ENCODE measurements around the gene FNDC8.
"Not testable (repeated sequence)": the region's sequence is repeated elsewhere in the genome, so short reads cannot be mapped to it uniquely, and the experiment has no call there.

The FNDC8 gene

GRCh38 chr17:35121315-35121714, at the start of gene FNDC8:
Gene FNDC8 (plus strand): TSS chr17:35121615. CDS start chr17:35121694, 79 bp downstream.
- no peak for DNase-seq

GRCh38 chr17:35073183-35073790, 48.1 kb upstream of the FNDC8 start:
- DNase-seq = no peak

GRCh38 chr17:35073991-35074627, 47.3 kb upstream of the FNDC8 start:
- DNase-seq = no peak

GRCh38 chr17:35074711-35075707, 46.4 kb upstream of the FNDC8 start:
- no peak for DNase-seq

- DNase-seq = no peak
Measured at GRCh38 chr17:35076874-35077273, 44.5 kb upstream of the FNDC8 start.

- no peak for DNase-seq
Measured at GRCh38 chr17:35079547-35080423, 41.6 kb upstream of the FNDC8 start.

GRCh38 chr17:35080536-35080935, 40.9 kb upstream of the FNDC8 start:
- DNase-seq = no peak

- DNase-seq = no peak
Measured at GRCh38 chr17:35081638-35082037, 39.8 kb upstream of the FNDC8 start.

- DNase-seq = peak; percentile 63
Measured at GRCh38 chr17:35082073-35082657, 39.2 kb upstream of the FNDC8 start.

GRCh38 chr17:35083071-35083470, 38.3 kb upstream of the FNDC8 start:
- no peak for DNase-seq

GRCh38 chr17:35084987-35085386, 36.4 kb upstream of the FNDC8 start:
- DNase-seq = no peak

GRCh38 chr17:35086164-35086563, 35.3 kb upstream of the FNDC8 start:
- no peak for DNase-seq

GRCh38 chr17:35086931-35087573, 34.4 kb upstream of the FNDC8 start:
- no peak for DNase-seq

GRCh38 chr17:35087731-35088355, 33.6 kb upstream of the FNDC8 start:
- no peak for DNase-seq

GRCh38 chr17:35088356-35088880, 33.0 kb upstream of the FNDC8 start:
- DNase-seq = no peak

- peak; percentile 30 for DNase-seq
Measured at GRCh38 chr17:35088881-35089585, 32.4 kb upstream of the FNDC8 start.

- no peak for DNase-seq
Measured at GRCh38 chr17:35089586-35090296, 31.7 kb upstream of the FNDC8 start.

- DNase-seq = not testable (repeated sequence)
Measured at GRCh38 chr17:35090707-35091106, 30.7 kb upstream of the FNDC8 start.

GRCh38 chr17:35094902-35095301, 26.5 kb upstream of the FNDC8 start:
- no peak for DNase-seq

GRCh38 chr17:35095741-35096140, 25.7 kb upstream of the FNDC8 start:
- no peak for DNase-seq

Data from NCI-H1694 (cell line).